Measurements from ENCODE around the gene ZNF90. TPM values are rescaled to one million over a fixed set of nuclear protein-coding genes. Genes with fewer than 3 reads are reported as not detected.
"Not testable (repeated sequence)": the region's sequence is repeated elsewhere in the genome, so short reads cannot be mapped to it uniquely, and the experiment has no call there.

ZNF90 gene
- total RNA-seq, 1 donor, result 1.1 TPM

DNA sequence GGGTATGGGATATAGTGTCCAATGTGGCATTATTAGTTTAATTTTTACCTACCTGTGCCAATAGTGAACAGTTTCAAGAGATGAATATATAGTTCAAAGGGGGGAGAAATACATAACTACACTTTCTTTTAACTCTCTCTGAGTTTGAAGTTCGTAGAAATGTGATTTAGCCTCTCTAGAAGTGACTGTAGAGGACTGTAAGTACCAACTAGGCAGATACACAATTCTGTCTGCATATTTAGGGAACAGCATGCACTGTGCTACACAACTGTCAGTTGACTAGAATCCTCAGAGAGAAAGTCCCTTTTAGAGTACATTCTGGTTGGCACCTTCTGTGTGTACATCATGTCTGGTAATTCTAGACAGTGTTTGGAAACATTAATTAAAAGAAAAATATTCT lies 17.5 kb upstream of the ZNF90 start:
- Histone ChIP-seq H3K4me3 (ENCODE audit: insufficient read depth, low read length) (no peak overlapping the region), H3K4me1 (ENCODE audit: insufficient read depth, low read length) (no peaks in the 10 kb centered on the region), H3K36me3 (ENCODE audit: insufficient read depth, low read length) (no peaks in the 10 kb centered on the region), H2AFZ (ENCODE audit: low read length) (no peak overlapping the region), H3K9me3 (ENCODE audit: low read depth, low read length) (no peaks in the 10 kb centered on the region), H3K4me2 (ENCODE audit: insufficient read depth, low read length) (no peak overlapping the region), H3K79me2 (ENCODE audit: insufficient read depth, low read length) (no peaks in the 10 kb centered on the region), H4K20me1 (ENCODE audit: insufficient read depth, low read length) (no peaks in the 10 kb centered on the region), H3K27me3 (ENCODE audit: insufficient read depth, low read length) (no peaks in the 10 kb centered on the region), H3K27ac (ENCODE audit: low read depth, low read length) (no peak overlapping the region)
- TF ChIP-seq, protein P1, sequence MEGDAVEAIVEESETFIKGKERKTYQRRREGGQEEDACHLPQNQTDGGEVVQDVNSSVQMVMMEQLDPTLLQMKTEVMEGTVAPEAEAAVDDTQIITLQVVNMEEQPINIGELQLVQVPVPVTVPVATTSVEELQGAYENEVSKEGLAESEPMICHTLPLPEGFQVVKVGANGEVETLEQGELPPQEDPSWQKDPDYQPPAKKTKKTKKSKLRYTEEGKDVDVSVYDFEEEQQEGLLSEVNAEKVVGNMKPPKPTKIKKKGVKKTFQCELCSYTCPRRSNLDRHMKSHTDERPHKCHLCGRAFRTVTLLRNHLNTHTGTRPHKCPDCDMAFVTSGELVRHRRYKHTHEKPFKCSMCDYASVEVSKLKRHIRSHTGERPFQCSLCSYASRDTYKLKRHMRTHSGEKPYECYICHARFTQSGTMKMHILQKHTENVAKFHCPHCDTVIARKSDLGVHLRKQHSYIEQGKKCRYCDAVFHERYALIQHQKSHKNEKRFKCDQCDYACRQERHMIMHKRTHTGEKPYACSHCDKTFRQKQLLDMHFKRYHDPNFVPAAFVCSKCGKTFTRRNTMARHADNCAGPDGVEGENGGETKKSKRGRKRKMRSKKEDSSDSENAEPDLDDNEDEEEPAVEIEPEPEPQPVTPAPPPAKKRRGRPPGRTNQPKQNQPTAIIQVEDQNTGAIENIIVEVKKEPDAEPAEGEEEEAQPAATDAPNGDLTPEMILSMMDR (IDR thresholded peaks at IDR 0.05; ENCODE audit: extremely low read depth, low read depth, low read length), result no peak
- no peak for DNase-seq (ENCODE audit: insufficient read length, low spot score, missing footprints)

GRCh38 chr19:20066861-20067260 lies 10.9 kb upstream of the ZNF90 start:
- H2AFZ ChIP-seq (ENCODE audit: low read length), result no peak overlapping the region
- H3K36me3 ChIP-seq (ENCODE audit: insufficient read depth, low read length), result no peaks in the 10 kb centered on the region
- H3K4me3 ChIP-seq (ENCODE audit: insufficient read depth, low read length), result no peak overlapping the region
- no peak overlapping the region for H3K4me2 ChIP-seq (ENCODE audit: insufficient read depth, low read length)
- no peaks in the 10 kb centered on the region for H4K20me1 ChIP-seq (ENCODE audit: insufficient read depth, low read length)
- TF ChIP-seq, protein P1 (IDR thresholded peaks at IDR 0.05; ENCODE audit: extremely low read depth, low read depth, low read length), result no peak
- no peak overlapping the region for H3K27ac ChIP-seq (ENCODE audit: low read depth, low read length)
- no peaks in the 10 kb centered on the region for H3K27me3 ChIP-seq (ENCODE audit: insufficient read depth, low read length)
- no peaks in the 10 kb centered on the region for H3K9me3 ChIP-seq (ENCODE audit: low read depth, low read length)
- no peaks in the 10 kb centered on the region for H3K4me1 ChIP-seq (ENCODE audit: insufficient read depth, low read length)
- no peaks in the 10 kb centered on the region for H3K79me2 ChIP-seq (ENCODE audit: insufficient read depth, low read length)
- DNase-seq (ENCODE audit: insufficient read length, low spot score, missing footprints), result no peak

DNA sequence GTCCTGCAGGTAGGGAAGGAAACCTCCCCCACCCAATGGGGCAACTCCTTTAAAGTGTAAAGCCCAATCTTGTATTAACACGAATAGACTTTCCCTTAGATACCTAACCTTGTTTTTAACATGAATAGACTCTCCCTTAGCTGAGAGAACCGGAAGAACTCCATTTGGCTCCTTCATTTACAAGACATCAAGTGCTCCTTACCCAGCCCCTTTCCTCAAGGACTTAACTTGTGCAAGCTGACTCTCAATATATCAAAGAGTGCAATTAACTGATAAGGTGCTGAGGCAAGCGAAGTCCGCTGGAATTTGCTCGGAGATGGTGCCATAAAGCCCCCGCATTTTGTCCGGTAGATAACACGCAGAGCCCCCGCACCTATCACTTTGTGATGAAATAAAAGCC lies 9.9 kb upstream of the ZNF90 start:
- Histone ChIP-seq H3K4me3 (ENCODE audit: insufficient read depth, low read length) (no peak overlapping the region), H3K27ac (ENCODE audit: low read depth, low read length) (no peak overlapping the region), H3K27me3 (ENCODE audit: insufficient read depth, low read length) (no peaks in the 10 kb centered on the region), H2AFZ (ENCODE audit: low read length) (no peak overlapping the region), H3K4me1 (ENCODE audit: insufficient read depth, low read length) (no peaks in the 10 kb centered on the region), H3K36me3 (ENCODE audit: insufficient read depth, low read length) (no peaks in the 10 kb centered on the region), H4K20me1 (ENCODE audit: insufficient read depth, low read length) (no peaks in the 10 kb centered on the region), H3K4me2 (ENCODE audit: insufficient read depth, low read length) (no peak overlapping the region), H3K79me2 (ENCODE audit: insufficient read depth, low read length) (no peaks in the 10 kb centered on the region), H3K9me3 (ENCODE audit: low read depth, low read length) (no peaks in the 10 kb centered on the region)
- no peak for DNase-seq (ENCODE audit: insufficient read length, low spot score, missing footprints)
- TF ChIP-seq, protein P1 (IDR thresholded peaks at IDR 0.05; ENCODE audit: extremely low read depth, low read depth, low read length), result no peak

GRCh38 chr19:20068559-20068958 lies 9.2 kb upstream of the ZNF90 start:
- H3K27ac ChIP-seq (ENCODE audit: low read depth, low read length); H3K36me3 ChIP-seq (ENCODE audit: insufficient read depth, low read length); H4K20me1 ChIP-seq (ENCODE audit: insufficient read depth, low read length); DNase-seq (ENCODE audit: insufficient read length, low spot score, missing footprints); H3K27me3 ChIP-seq (ENCODE audit: insufficient read depth, low read length); H3K79me2 ChIP-seq (ENCODE audit: insufficient read depth, low read length); H2AFZ ChIP-seq (ENCODE audit: low read length); H3K4me1 ChIP-seq (ENCODE audit: insufficient read depth, low read length); H3K9me3 ChIP-seq (ENCODE audit: low read depth, low read length); H3K4me2 ChIP-seq (ENCODE audit: insufficient read depth, low read length); H3K4me3 ChIP-seq (ENCODE audit: insufficient read depth, low read length): not testable (repeated sequence)

All from osteoblast (primary cell).